Hematopoietic multipotent progenitor cell treated with erythropoietin and hydrocortisone succinate and interleukin-3 and kit ligand, for 15 days (in vitro differentiated cells): ENCODE results near the gene STX12.

Experiments used
- DNase-seq: peaks from one replicate; pipeline ENCODE4 v3.0.0-alpha.2; 2015; ENCODE audit warnings: low spot score

STX12 gene

GRCh38 chr1:27772932-27773825, at the start of gene STX12:
Gene STX12 (plus strand): TSS chr1:27773219. CDS start chr1:27773308, 89 bp downstream.
- DNase-seq: peak; percentile 97

GRCh38 chr1:27724961-27725373, 48.1 kb upstream of the STX12 start:
- DNase-seq: no peak

- DNase-seq: peak; percentile 100
These were observed 47.4 kb upstream of the STX12 start, which contains the start of gene FAM76A for GRCh38 chr1:27725374-27726172. Gene FAM76A (plus strand): TSS chr1:27725961. CDS start chr1:27726081, 120 bp downstream.

- no peak for DNase-seq
These were observed 46.6 kb upstream of the STX12 start for GRCh38 chr1:27726173-27727044.

- no peak for DNase-seq
These were observed 45.9 kb upstream of the STX12 start for GRCh38 chr1:27727126-27727525.

GRCh38 chr1:27736252-27736651, 36.8 kb upstream of the STX12 start:
- no peak for DNase-seq

- no peak for DNase-seq
These were observed 31.9 kb upstream of the STX12 start for GRCh38 chr1:27741121-27741520.

GRCh38 chr1:27744556-27744955, 28.5 kb upstream of the STX12 start:
- DNase-seq: no peak

- DNase-seq: no peak
These were observed 27.6 kb upstream of the STX12 start for GRCh38 chr1:27745466-27745865.

GRCh38 chr1:27752360-27752759, 20.7 kb upstream of the STX12 start:
- no peak for DNase-seq

GRCh38 chr1:27755286-27755685, 17.7 kb upstream of the STX12 start:
- DNase-seq: no peak

- no peak for DNase-seq
These were observed 17.2 kb upstream of the STX12 start for GRCh38 chr1:27755865-27756264.

GRCh38 chr1:27759236-27759635, 13.8 kb upstream of the STX12 start:
- no peak for DNase-seq

- DNase-seq: no peak
These were observed 12.6 kb upstream of the STX12 start for GRCh38 chr1:27760426-27760825.

GRCh38 chr1:27762033-27762432, 11.0 kb upstream of the STX12 start:
- DNase-seq: no peak

- DNase-seq: no peak
These were observed 9.7 kb upstream of the STX12 start for GRCh38 chr1:27763358-27763757.

- DNase-seq: no peak
These were observed 2.7 kb upstream of the STX12 start for GRCh38 chr1:27770293-27770830.

- no peak for DNase-seq
These were observed 735 bp upstream of the STX12 start for GRCh38 chr1:27772036-27772931.

GRCh38 chr1:27773826-27774445, 917 bp downstream of the STX12 start:
- peak; percentile 14 for DNase-seq

- DNase-seq: no peak
These were observed 1.6 kb downstream of the STX12 start for GRCh38 chr1:27774654-27775053.
